Astrocyte (in vitro differentiated cells and primary cell): ENCODE results near the gene LFNG.

Experiments
- EZH2 ChIP-seq: IDR thresholded peaks from 2 replicates; pipeline ENCODE4 v1.6.1; 2012; ENCODE audit warnings: mild to moderate bottlenecking, low read length, inconsistent platforms; ENCODE audit not compliant: insufficient read depth
- TF ChIP-seq, protein P1 (sequence below): IDR thresholded peaks from 2 replicates; pipeline ENCODE4 v1.5.1; 2011; ENCODE audit warnings: low read depth, mild to moderate bottlenecking, inconsistent platforms, low read length, moderate library complexity; ENCODE audit not compliant: insufficient read depth

DNA sequence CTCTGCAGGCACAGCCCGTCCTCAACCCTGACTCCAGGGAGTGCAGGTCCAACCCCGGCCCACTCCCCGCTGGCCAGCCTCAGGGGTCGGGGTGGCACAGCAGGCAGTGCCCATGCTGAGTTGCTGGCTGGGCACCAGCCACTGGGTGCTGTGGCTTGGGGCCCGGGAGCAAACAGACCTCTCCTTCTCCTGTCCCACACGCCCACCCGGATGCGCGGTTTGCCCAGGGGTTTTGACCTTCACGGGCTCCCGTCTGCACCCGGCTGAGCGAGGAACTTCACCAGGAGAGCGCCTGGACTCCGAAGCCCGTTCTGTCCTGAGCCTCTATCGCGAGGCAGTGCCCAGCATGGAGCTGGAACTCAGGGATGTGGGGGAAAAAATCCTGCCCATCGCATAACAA is 40.8 kb upstream of the LFNG start:
- TF ChIP-seq EZH2: no peak
- TF ChIP-seq, protein P1, sequence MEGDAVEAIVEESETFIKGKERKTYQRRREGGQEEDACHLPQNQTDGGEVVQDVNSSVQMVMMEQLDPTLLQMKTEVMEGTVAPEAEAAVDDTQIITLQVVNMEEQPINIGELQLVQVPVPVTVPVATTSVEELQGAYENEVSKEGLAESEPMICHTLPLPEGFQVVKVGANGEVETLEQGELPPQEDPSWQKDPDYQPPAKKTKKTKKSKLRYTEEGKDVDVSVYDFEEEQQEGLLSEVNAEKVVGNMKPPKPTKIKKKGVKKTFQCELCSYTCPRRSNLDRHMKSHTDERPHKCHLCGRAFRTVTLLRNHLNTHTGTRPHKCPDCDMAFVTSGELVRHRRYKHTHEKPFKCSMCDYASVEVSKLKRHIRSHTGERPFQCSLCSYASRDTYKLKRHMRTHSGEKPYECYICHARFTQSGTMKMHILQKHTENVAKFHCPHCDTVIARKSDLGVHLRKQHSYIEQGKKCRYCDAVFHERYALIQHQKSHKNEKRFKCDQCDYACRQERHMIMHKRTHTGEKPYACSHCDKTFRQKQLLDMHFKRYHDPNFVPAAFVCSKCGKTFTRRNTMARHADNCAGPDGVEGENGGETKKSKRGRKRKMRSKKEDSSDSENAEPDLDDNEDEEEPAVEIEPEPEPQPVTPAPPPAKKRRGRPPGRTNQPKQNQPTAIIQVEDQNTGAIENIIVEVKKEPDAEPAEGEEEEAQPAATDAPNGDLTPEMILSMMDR: no peak
